GM10248 (cell line): ENCODE measurements around the gene NUDT8.
"Not testable (repeated sequence)": the region's sequence is repeated elsewhere in the genome, so short reads cannot be mapped to it uniquely, and the experiment has no call there.

Experiments
- CTCF ChIA-PET: fragments of 300-600 bp; sonication (Branson Sonifier 250); formaldehyde crosslinking; extraction: SDS; loops from one replicate; lab custom pipeline; 2021; ENCODE audit warnings: antibody characterized with exemption; lab: Yijun Ruan, JAX
- POLR2A ChIA-PET: fragments of 350-650 bp; sonication (Branson Sonifier 250); formaldehyde crosslinking; extraction: SDS; loops from one replicate; lab custom pipeline; 2020; ENCODE audit warnings: antibody characterized with exemption; lab: Yijun Ruan, JAX
- DNase-seq: peaks from one replicate; pipeline ENCODE4 v3.0.0; 2012; ENCODE audit errors: extremely low spot score
- CTCF ChIP-seq: IDR thresholded peaks from 2 replicates; pipeline ENCODE4 v1.5.1; 2012; ENCODE audit warnings: mild to moderate bottlenecking, low read depth; ENCODE audit errors: extremely low read depth, missing control alignments, control extremely low read depth

Gene NUDT8

GRCh38 chr11:67630228-67630942 lies 648 bp upstream of the NUDT8 start:
- peak; percentile 99 for DNase-seq
- peak; percentile 61 for TF ChIP-seq CTCF
- ChIA-PET CTCF (interaction anchor here (0.9 to 7.7 kb wide), 26 partner anchors 9 to 176 kb away, joined by 3 to 142 read pairs (median 6); partner anchors contain the start of genes ACY3, ALDH3B2, GSTP1 and TBX10), POLR2A (interaction anchor here (0.7 to 1.2 kb wide), 3 partner anchors 16 to 180 kb away, joined by 3 to 6 read pairs (median 4); no protein-coding TSS in a partner anchor)

DNA sequence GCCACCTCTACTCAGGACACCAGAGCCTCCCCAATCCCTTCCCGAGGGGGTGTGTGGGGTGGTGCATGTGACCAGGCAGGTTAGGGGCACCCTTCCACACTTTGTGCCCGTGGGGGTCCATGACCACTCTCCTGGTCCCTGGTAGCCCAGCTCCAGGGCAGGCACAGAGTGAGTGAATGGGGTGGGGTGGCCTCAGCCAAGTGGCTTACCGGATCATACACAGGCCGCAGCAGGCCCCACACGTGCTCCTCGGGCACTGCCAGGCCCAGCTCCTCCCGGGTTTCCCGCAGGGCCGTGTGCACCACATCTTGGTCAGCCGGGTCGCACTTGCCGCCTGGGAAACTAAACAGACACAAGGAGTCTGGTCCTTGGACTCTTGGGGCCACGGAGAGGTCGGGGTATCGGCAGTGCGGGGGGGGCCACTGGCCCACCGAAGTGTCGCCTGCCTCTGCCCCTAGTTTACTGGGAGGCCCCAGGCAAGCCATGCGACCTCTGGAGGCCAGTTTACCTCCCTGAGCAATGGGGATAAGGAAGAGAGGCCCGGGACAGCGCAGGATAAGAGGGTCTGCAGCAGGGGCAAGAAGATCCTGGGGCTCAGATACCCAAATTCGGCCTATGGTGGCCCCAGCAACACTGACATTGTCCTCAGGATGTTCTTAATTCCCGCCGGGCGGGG lies 889 bp downstream of the NUDT8 start:
- TF ChIP-seq CTCF = no peak
- ChIA-PET CTCF (interaction anchor here (0.7 to 7.7 kb wide), 28 partner anchors 9 to 272 kb away, joined by 3 to 142 read pairs (median 6); partner anchors contain the start of genes ACY3, ALDH3B2, CLCF1 and GSTP1), POLR2A (interaction anchor here (1.2 kb wide), 1 partner anchor 15 kb away, joined by 6 read pairs; no protein-coding TSS in a partner anchor)
- no peak for DNase-seq

- ChIA-PET POLR2A (no interaction called here), CTCF (interaction anchor here (1.4 to 7.7 kb wide), 17 partner anchors 8 to 272 kb away, joined by 4 to 142 read pairs (median 19); partner anchors contain the start of genes ACY3, ALDH3B2, GSTP1 and TBX10)
- no peak for DNase-seq
- TF ChIP-seq CTCF = no peak
Observed at GRCh38 chr11:67627812-67628624, 1.7 kb downstream of the NUDT8 start.

- DNase-seq = no peak
- ChIA-PET POLR2A (no interaction called here), CTCF (interaction anchor here (1.4 to 7.7 kb wide), 7 partner anchors 8 to 32 kb away, joined by 6 to 142 read pairs (median 31); partner anchors contain the start of genes ACY3 and TBX10)
- no peak for TF ChIP-seq CTCF
Observed at GRCh38 chr11:67627441-67627811, 2.3 kb downstream of the NUDT8 start.

DNA sequence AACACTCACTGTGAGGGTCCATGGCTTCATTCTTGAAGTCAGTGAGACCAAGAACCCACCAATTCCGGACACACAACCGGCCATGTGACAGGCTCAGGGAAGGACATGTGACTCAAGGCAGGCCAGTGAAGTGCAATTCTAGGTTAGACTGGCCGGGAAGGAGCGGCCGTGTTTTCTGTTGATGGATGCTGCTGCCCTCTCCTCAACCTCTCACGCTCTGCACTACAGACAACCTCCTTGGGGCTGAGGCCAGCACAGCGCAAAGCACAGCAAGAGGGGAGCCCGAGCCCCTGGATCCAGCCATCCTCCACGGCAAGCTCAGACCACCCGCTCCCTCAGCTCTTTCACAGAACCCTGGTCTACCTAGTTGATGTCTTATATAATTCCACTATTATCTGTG lies 2.8 kb downstream of the NUDT8 start:
- CTCF ChIA-PET = interaction anchor here (1.3 to 7.7 kb wide), 4 partner anchors 9 to 33 kb away, joined by 6 to 142 read pairs (median 68); partner anchors contain the start of gene ACY3
- TF ChIP-seq CTCF = no peak
- DNase-seq = no peak
- POLR2A ChIA-PET = no interaction called here

GRCh38 chr11:67626131-67626833 lies 3.5 kb downstream of the NUDT8 start:
- POLR2A ChIA-PET, DNase-seq: not testable (repeated sequence)
- CTCF ChIA-PET = interaction anchor here (1.3 to 7.7 kb wide), 3 partner anchors 8 to 23 kb away, joined by 6 to 142 read pairs (median 64); partner anchors contain the start of gene ACY3

- CTCF ChIA-PET = interaction anchor here (1.0 kb wide), 1 partner anchor 15 kb away, joined by 3 read pairs; no protein-coding TSS in a partner anchor
- POLR2A ChIA-PET, DNase-seq: not testable (repeated sequence)
Observed at GRCh38 chr11:67623795-67624194, 5.9 kb downstream of the NUDT8 start.

GRCh38 chr11:67622905-67623304 lies 6.8 kb downstream of the NUDT8 start:
- POLR2A ChIA-PET, DNase-seq: not testable (repeated sequence)
- CTCF ChIA-PET = interaction anchor here (1.0 to 1.1 kb wide), 2 partner anchors 9 to 14 kb away, joined by 3 read pairs; no protein-coding TSS in a partner anchor

DNA sequence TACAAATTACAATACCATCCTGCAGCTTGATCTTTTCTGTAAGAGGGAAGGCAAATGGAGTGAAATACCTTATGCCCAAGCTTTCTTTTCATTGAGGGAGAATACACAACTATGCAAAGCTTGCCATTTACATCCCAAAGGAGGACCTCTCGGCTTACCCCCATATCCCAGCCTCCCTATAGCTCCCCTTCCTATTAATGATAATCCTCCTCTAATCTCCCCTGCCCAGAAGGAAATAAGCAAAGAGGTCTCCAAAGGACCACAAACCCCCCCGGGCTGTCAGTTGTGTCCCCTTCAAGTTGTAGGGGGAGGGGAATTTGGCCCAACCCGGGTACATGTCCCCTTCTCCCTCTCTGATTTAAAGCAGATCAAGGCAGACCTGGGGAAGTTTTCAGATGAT lies 7.8 kb downstream of the NUDT8 start:
- DNase-seq, POLR2A ChIA-PET: not testable (repeated sequence)

GRCh38 chr11:67620621-67621020 lies 9.1 kb downstream of the NUDT8 start:
- CTCF ChIA-PET = interaction anchor here (1.0 to 2.4 kb wide), 3 partner anchors 8 to 238 kb away, joined by 3 to 26 read pairs (median 3); partner anchors contain the start of gene NUDT8
- DNase-seq = not testable (repeated sequence)

More for the DNA sequence above, 7.8 kb downstream of the NUDT8 start:
- CTCF ChIA-PET = interaction anchor here (1.6 kb wide), 1 partner anchor 239 kb away, joined by 3 read pairs; no protein-coding TSS in a partner anchor

More at GRCh38 chr11:67620621-67621020, 9.1 kb downstream of the NUDT8 start:
- POLR2A ChIA-PET = not testable (repeated sequence)
